Mesenteric fat pad (tissue), 1 donor: ENCODE data around the gene ST7. TPM values are rescaled to one million over a fixed set of nuclear protein-coding genes. Genes with fewer than 3 reads are reported as not detected.
"Not testable (repeated sequence)": the region's sequence is repeated elsewhere in the genome, so short reads cannot be mapped to it uniquely, and the experiment has no call there.

Source experiments
- DNase-seq: peaks from one replicate; pipeline ENCODE4 v3.0.0-alpha.2; 2020; ENCODE audit warnings: low spot score
- long read RNA-seq: library from polyadenylated mRNA; unstranded; transcript quantifications from one replicate; pipeline ENCODE4 v2.0.0, GENCODE V29; 2020
- total RNA-seq: library from RNA; stranded (reverse); fragmentation: NEBNext Ultra II Directional; extraction: Animal tissue kit (Norgen Biotek cat#: 25700); gene quantifications from one replicate; pipeline ENCODE4 v1.2.1, GENCODE V29; 2021
- donor health status: DM: yes; HTN: yes; CAD: no.

ST7 gene, protein sequence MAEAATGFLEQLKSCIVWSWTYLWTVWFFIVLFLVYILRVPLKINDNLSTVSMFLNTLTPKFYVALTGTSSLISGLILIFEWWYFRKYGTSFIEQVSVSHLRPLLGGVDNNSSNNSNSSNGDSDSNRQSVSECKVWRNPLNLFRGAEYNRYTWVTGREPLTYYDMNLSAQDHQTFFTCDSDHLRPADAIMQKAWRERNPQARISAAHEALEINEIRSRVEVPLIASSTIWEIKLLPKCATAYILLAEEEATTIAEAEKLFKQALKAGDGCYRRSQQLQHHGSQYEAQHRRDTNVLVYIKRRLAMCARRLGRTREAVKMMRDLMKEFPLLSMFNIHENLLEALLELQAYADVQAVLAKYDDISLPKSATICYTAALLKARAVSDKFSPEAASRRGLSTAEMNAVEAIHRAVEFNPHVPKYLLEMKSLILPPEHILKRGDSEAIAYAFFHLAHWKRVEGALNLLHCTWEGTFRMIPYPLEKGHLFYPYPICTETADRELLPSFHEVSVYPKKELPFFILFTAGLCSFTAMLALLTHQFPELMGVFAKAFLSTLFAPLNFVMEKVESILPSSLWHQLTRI
- total RNA-seq: 17.3 TPM
- long read RNA-seq, transcript ST7-202 (16 exons, 2,142 nt): major isoform, 8 of 20 reads
- long read RNA-seq, partial matches to known transcripts: 7 of 20 reads
- long read RNA-seq, other reads (novel, unspliced or antisense): 3 of 20 reads

DNA sequence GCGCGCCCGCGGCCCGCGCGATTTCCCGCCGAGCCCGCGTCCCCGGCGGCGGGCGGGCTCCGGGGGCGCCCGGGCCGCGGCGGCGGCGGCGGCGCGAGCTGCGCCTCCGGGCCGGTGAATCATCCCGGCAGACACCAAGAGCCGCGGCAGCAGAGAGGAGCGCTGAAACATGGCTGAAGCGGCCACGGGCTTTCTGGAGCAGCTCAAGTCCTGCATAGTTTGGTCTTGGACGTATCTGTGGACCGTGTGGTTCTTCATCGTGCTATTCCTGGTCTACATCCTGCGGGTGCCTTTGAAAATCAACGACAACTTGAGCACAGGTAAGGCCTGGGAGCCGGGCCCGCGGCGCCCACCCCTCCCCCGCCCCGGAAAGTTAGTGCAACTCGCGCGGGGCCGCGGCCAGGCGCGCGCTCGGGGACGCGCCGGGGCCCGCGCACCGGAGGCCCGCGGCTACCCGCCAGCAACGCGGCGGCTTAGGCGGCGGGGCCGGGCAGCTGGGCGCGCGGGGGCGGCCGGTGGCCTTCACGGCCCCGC lies at the start of gene ST7:
ST7 (plus strand) TSS at position 130 of the 534 bp plus-strand sequence; CDS start at position 170, 40 bp downstream.
- DNase-seq: no peak

DNA sequence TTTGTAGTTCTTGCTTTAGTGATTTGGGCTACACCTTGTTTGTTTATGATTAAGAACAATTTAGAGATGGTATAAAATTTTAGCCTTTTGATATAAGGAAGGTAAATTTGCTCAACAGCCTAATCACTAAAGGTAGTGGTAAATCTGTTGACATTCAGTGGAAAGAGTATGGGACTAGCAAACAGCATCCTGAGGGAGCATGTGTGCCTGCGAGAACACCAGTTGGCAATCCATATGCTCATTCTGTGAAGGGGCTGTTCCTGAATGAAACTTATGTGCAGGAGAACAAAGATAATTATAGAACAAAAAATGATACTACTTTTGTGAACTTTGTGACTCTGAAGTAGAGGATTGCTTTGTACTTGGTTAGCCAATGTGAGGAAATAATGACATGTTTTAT lies 46.9 kb upstream of the ST7 start:
- DNase-seq: no peak

DNA sequence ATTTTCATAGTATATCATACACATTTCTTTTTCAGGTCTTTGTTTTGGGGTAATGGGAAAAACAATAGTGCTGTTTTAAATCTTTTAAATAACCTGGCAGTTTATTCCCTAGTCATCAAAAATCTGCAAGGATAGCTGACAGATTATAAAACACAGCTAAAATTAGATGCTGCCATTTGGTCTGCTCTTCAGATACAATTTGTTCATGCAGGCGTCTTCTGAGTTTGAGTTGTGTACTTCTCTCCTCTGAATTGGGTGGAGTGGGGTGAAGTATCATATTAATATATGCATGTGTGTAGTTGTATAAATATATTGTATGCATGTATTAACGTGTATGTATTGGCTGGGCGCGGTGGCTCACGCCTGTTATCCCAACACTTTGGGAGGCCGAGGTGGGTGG lies 42.9 kb upstream of the ST7 start:
- DNase-seq: no peak

DNA sequence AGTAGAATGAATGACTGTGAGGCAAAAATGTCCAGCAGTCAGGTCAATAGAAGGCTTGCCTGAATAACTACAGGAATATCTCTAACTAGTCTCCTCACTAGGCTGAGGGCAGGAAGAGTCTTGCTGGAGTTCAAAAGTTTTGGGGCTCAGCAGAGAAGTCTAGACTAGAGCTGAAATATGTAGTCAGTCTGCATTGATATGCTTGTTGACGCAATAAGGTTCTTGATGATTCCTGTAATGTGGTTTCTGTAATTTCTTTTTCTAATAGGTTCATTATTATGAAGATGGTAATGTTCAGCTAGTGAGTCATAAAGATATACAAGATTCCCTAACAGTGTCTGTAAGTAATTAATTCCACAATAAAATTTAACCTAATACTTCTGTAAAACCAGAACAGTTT lies 41.5 kb upstream of the ST7 start:
- no peak for DNase-seq

DNA sequence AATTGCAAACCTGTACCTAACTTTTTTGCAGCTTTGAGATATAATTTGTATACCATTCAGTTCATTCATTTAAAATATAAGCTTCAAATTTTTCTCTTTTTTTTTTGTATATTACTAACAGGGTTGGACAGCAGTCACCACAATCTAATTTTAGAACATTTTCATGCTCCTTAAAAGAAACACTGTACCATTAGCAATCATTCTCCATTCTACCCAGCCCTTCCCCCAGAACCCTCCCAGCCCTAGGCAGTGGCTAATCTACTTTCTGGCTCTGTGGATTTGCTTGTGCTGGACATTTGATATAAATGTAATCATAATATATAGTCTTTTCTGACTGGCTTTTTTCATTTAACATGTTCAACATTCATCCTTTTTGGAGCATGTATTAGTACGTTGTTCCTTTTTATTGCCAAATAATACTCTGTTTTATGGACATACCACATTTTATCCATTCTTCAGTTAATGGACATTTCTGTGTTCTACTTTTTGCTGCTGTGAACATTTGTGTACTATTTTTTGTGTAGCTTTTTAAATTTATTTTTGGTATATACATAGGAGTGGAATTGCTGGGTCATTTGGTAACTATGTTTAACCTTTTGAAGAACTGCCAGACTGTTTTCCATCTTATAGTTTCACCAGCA lies 40.9 kb upstream of the ST7 start:
- DNase-seq: no peak

DNA sequence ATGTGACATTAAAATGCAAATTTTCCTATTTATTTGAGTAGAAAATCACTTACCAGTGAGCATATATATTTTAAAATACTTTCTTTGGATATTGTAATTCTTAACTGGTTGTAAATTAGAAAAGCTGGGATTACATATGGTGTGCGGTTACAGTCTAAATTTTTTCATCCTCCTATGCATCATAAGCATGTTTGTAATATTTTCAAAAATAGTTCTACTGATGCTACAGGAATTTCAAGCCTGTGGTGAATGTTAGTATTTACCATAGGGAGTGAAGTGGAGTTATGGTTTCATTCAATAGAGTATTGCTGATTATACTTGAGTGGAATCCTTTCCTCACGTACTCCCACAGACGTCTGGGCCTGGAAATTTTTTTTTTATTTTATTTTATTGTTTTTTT lies 34.6 kb upstream of the ST7 start:
- DNase-seq: no peak

DNA sequence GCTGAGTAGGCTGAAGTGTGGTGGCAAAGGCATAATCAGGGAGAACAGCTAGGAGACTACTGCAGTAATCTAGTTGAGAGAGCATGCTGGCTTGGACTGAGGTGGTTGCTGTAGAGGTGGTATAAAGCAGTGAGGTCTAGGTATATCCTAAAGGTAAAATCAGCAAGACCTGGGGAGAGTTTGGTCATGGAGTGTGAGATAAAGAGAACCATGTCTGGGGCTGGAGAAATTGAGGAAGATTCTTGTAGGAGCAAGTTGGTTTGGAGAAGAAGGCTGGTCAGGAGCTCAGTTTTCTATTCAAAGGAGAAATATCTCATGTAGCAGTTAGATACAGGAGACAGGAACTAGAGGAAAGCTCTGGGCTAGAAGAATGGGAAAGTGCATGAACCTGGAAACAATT lies 32.9 kb upstream of the ST7 start:
- no peak for DNase-seq

DNA sequence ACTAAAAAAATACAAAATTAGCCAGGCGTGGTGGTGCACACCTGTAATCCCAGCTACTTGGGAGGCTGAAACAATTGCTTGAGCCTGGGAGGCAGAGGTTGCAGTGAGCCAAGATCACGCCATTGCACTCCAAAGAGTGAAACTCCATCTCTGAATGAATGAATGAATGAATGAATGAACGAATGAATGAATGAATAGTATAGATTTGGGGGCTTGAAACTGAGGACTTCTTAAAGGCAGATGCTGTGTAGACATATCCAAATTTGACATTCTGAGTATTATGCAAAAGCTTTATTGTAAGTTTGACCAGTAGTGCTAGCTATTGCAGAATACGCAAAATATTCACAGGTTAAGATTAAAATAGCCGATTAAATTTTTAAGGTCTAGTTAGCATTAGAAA lies 30.8 kb upstream of the ST7 start:
- DNase-seq: no peak

DNA sequence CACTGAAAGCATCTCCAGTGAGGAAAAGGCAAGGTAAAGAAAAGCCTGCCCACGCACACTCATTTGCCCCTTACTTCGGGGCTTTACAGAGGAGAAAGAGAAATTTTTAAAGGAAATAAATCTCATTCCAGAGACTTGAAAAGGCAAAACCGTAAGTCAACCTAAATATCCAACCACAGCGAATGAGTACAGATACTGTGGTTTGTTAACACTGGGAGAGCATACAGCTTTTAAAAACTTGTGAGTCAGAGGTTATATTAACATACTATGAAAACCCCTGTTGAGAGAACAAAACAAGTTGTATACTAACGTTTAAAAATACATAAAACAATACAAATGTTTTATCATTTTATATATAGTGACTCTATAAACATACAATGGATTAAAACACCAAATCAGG lies 28.6 kb upstream of the ST7 start:
- DNase-seq: no peak

DNA sequence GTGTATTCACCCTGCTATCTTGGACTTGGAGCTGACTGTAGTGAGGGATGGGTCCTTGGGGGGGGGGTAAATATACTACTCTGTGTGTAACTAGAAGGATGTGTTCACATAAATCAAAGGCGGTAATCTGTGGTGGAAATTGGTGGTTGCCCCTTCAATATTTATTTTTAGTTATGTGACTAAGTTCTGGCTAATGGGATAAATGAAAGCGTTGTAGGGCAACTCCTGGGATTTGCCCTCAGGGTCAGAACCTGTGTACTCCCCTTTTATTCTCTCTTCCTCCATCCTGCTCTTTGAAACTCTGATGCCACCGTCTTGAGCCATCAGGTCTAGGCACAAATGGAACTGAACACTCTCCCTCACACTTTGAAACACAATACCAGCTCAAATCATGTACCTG lies 24.3 kb upstream of the ST7 start:
- DNase-seq: no peak

DNA sequence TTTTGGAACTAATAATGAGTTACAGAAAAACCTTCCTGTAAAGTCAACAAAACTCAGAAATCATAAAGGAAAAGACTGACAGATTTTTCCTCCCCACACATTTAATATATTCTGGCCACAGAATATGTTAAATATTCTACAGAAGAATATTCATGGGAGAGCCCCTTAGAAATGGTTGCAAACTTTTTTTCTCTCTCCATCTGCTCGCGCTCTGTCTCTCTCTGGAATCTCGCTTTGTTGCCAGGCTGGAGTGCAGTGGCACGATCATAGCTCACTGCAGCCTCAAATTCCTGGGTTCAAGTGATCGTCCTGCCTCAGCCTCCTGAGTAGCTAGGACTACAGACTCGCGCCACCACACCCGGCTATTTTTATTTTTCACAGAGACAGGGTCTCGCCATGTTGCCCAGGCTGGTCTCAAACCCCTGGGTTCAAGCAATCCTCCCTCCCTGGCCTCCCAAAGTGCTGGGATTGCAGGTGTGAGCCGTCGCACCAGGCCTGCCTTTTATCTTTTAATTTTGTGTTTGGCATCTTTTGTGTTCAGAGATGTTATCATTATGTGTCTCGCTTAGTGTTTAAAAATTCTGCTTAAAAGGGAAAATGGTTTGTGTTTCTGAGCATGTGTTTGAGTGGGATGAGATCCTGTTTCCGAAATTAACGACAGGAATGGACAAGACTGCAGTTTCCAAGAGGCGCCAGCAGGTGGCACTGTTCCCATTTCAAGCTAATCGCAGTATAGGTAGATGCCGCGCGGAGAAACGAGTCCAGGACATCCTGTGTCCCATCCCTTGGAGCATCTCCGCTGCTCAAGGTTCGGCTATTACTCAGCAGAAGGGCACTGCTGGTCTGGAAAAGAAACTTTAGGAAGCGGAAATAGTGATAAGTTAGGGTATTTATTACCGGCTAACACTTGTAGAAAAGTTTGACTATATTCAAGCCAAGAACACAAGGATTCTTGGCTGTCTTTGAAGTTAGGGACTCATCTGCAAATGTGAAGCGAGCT lies 23.1 kb upstream of the ST7 start:
- peak; percentile 92 for DNase-seq

DNA sequence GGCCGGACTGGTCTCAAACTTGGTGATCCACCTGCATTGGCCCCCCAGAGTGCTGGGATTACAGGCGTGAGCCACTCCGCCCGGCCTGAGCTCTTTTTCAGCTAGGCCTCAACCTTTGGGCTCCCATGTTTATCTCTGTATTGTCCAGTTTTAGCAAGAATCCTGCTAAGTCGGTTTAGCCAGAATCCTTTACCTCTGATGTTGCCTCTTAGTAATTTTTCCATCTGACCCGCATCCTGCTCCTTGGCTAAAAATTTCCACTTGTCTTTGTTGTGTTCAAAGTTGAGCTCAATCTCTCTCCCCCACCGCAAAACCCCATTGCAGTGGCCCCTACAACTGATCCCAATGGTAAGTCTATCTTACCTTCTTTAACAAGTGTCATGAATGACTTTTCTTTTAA lies 20.7 kb upstream of the ST7 start:
- DNase-seq: no peak

DNA sequence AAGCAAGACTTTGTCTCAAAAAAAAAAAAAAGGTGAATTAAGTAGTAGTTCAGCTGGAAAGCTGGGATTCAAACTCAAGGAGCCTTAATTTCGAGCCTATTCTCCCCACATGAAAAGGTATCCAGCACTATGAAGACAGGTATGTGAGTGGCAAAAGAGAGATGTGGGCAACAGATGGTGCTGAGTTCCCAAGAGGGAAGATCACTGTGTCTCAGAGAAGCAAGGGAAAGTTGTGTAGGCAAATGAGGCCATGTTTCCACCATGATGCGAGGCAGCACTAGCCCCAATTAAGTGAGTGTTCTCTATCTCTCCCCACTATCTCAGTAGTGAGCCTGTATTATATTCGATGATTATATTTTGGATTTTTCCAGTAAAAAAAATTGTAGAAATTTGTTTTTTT lies 19.8 kb upstream of the ST7 start:
- no peak for DNase-seq

DNA sequence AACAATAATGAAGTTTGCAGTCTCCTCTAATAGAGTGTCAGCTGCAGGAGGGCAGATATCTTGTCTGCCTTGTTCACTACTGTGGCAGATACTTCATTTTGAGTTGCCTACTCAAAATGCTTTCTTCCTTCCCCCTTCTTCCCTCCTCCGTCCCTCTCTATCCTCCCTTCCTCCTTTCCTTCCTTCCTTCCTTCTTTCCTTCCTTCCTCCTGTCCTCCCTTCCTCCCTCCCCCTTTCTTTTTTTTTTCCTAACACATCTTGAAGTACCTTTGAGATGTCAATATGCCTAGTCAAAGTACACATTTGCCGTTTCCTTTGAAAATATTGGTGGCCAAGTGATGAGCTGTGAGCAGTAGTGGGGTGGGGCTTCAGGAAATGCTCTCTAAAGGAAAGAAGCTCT lies 18.7 kb upstream of the ST7 start:
- no peak for DNase-seq

DNA sequence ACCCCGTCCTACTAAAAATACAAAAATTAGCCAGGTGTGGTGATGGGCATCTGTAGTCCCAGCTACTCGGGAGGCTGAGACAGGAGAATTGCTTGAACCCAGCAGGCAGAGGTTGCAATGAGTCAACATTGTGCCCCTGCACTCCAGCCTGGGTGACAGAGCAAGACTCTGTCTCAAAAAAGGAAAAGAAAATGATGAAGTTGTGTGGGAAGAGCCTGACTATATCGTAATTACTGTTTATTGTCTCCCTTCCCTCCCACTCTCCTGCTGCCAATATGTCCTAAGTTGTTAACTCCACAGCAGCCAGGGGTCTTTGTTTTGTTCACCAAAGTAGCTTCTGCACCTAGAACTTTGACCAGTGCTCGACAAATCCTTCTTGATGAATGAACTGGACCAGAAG lies 16.5 kb upstream of the ST7 start:
- DNase-seq: not testable (repeated sequence)

DNA sequence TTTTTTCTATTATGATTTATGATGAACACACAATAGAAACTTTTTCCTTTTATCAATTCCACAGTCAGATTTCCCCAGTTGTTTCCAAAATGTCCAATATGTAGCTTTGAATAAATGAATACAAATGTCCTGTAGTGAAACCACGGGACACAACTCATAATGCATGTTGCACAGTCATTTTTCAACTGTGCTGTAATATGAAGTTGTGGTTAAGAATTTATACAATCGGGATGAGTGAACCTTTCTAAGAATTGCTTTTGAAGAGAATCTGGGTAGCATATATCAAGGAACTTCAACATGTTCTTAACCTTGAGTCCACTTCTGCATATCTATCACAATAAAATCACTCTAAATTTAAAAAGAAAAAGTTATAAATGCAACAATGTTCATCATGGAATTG lies 14.6 kb upstream of the ST7 start:
- DNase-seq: no peak

DNA sequence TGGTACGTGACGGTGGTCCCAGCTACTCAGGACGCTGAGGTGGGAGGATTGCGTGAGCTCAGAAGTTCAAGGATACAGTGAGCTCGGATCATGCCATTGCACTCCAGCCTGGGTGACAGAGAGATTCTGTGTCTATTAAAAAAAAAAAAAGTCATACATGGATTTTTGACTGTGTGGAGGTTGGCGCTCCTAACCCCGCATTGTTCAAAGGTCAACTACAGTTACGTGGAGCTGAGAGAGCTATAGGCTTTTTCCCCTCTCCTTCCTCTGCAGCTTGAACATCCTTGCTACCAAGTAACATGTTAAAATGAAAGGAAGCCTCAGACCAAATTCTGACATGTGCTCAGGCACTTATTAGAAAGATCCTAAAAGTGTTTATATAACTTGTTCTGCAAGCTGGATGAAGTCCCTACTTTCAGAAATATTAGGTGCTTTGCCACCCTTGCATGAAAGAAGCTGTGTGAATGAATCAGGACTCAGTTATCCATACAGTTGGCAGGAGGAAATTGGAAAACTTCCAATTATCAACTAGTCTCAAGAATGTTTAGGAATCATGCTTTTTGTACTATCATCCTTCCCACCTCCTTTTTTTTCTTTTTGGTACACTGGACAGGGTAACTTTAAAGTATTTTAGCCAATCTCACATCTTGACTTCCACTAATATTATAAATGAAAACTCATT lies 12.5 kb upstream of the ST7 start:
- no peak for DNase-seq

DNA sequence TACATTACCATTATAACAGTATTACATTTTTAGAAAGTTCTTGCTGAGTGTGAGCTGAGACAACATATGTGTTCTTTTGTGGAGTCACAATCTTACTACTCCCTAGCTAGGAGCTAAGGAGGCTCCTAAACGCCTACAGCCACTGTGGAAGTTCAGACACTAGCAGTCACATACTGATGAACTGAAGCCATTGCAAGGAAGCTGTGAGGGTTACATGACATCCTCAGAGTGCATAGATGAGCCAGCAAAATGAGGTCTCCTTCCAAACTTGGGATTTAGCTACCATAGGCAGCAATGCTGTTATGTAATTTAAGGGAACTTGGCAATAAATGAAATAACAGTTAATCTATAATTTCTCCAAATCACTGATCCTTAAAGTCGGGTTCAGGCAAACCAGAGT lies 10.8 kb upstream of the ST7 start:
- DNase-seq: no peak

DNA sequence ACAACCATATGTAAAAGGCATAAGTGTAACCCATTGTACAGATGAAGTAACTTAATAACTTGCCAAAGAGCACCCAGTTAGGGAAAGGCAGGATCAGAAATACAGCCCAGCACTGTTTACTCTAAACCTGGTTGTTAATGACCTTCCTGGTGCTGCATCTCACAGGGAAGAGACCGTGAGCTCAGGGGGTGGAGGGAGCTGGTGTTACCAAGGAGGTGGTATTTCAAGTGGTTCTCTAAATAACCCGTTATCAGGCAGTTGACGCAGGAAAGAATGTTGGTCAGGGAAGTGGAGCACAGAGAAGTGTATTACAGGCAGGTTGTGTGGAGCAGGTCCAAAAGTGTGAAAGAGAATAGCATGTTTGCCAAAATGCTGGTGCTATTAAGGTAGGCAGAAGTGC lies 4.4 kb upstream of the ST7 start:
- DNase-seq: no peak
